AG10803 (cell line): ENCODE data around the gene FXYD6.

Experiments used
- DNase-seq: peaks from one replicate; pipeline ENCODE4 v3.0.0; 2010; ENCODE audit warnings: low read depth
- H3K4me3 ChIP-seq: 2 replicates; pipeline ENCODE4 v1.5.1; 2011; ENCODE audit warnings: mild to moderate bottlenecking, low read length, control low read depth
- TF ChIP-seq, protein P1 (sequence below): conservative IDR thresholded peaks from 2 replicates; pipeline ENCODE4 v1.5.1; 2011; ENCODE audit warnings: mild to moderate bottlenecking, low read length, control low read depth, inconsistent platforms

FXYD6 gene

DNA sequence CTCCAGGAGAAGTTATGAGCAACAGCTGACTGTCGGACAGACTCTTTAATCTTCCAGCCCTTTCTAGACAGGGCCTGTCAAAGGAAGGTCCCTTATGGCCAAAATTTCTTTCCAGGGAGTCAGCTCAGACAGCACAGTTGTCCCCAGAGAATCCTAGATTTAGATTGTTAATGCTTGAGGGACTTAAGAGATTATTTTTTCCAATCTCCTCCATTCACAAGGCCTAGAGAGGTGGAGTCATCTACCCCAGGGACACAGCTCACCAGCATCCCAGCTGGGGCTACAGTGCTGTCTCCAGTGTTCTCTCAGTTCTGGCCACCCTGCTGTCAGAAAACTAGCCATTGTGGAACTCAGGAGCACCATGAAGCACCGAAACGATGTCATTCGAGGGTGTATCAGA, 87.2 kb downstream of the FXYD6 start:
- DNase-seq: no peak
- TF ChIP-seq, protein P1, sequence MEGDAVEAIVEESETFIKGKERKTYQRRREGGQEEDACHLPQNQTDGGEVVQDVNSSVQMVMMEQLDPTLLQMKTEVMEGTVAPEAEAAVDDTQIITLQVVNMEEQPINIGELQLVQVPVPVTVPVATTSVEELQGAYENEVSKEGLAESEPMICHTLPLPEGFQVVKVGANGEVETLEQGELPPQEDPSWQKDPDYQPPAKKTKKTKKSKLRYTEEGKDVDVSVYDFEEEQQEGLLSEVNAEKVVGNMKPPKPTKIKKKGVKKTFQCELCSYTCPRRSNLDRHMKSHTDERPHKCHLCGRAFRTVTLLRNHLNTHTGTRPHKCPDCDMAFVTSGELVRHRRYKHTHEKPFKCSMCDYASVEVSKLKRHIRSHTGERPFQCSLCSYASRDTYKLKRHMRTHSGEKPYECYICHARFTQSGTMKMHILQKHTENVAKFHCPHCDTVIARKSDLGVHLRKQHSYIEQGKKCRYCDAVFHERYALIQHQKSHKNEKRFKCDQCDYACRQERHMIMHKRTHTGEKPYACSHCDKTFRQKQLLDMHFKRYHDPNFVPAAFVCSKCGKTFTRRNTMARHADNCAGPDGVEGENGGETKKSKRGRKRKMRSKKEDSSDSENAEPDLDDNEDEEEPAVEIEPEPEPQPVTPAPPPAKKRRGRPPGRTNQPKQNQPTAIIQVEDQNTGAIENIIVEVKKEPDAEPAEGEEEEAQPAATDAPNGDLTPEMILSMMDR: no peak
- H3K4me3 ChIP-seq: no peak overlapping the region
